ENCODE measurements around the gene MAGEB10. TPM values are rescaled to one million over a fixed set of nuclear protein-coding genes. Genes with fewer than 3 reads are reported as not detected.
"Not testable (repeated sequence)": the region's sequence is repeated elsewhere in the genome, so short reads cannot be mapped to it uniquely, and the experiment has no call there.

Gene MAGEB10, protein sequence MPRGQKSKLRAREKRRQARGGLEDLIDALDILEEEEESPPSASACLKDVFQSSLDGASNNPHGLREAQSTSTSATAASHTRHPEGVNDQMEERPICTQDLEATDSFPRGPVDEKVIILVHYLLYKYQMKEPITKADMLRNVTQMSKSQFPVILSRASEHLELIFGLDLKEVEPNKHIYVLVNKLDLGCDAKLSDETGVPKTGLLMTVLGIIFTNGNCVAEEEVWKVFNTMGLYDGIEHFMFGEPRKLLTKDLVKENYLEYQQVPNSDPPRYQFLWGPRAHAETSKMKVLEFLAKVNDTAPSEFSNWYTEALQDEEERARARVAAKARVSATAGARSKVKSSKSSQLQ
- total RNA-seq = not detected

DNA sequence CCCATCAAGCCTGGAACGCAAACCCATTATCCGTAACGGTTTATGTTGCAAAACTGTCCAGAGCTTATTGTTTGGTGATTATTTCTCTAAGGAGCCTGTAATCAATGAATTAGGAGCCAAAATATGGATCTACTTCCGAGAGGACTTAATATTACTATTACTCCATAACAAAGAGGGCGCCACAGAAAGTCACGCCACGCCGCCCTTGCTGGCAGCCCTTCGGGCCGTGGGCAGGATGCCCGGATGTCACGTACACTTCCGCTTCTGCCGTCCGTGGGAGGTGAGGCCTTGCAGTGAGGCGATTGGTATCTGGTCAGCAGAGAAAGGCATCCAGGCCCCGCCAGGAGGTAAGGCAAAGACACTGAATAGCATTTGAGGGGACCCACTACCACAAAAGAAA lies at the start of gene MAGEB10:
TSS of gene MAGEB10 (plus strand) at position 301 of the 400 bp plus-strand sequence. CDS start 13,317 bp downstream, outside the sequence.
- ATAC-seq = no peak

DNA sequence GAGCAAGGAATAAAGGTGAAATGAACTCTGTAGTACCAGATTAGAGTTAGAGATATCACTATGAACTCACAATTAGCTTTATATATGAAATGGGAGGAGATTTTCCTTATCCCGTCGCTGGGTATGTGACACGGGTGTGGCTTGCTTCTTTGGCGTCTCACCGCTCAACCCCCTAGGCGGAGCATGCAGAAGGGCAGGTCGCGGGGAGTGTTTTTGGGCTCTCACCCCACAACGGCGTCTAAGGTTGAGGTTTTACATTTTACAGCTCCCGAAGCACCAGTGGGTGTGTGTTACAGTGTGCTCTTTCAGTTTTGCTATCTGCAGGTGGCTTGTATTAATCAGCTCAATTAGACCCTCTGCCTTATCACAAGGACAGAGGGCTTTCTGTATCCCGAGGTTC lies 42.1 kb upstream of the MAGEB10 start:
- no peak for ATAC-seq

DNA sequence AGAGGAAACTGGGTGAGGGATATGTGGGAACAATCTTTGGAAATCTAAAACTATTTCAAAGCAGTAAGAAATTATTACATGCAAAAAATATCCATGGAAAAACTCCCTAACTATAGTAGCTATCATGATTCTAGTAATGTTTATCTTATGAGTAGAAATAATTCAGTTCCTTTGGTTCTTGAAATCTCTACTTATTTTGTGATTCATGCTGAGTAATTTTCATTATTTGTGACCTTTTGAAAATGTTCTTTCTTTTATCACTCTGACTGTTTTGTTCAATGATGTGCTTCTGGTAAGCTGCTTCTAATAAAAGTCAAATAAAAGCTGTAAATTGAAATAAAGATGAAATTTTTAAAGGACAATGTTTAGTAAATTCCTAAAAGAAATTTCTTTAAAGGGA lies 40.4 kb upstream of the MAGEB10 start:
- ATAC-seq = no peak

DNA sequence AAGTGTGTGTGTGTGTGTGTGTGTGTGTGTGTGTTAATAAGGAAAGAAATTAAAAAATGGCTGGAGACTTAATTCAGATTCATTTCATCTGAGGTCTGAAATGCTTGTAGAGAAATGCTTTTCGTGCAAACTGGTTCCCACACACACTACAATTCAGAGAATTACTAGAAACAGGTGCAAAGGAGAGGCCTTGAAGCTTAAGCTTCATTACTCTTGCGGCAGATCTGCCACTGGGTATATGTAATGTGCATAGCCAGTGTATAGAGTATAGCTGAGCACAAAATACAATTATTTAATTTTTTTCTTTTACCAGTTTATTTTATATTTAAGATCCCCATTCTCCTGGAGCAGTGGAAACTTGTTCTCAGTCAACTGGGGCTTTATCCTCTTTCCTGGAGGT lies 31.8 kb upstream of the MAGEB10 start:
- ATAC-seq = no peak

DNA sequence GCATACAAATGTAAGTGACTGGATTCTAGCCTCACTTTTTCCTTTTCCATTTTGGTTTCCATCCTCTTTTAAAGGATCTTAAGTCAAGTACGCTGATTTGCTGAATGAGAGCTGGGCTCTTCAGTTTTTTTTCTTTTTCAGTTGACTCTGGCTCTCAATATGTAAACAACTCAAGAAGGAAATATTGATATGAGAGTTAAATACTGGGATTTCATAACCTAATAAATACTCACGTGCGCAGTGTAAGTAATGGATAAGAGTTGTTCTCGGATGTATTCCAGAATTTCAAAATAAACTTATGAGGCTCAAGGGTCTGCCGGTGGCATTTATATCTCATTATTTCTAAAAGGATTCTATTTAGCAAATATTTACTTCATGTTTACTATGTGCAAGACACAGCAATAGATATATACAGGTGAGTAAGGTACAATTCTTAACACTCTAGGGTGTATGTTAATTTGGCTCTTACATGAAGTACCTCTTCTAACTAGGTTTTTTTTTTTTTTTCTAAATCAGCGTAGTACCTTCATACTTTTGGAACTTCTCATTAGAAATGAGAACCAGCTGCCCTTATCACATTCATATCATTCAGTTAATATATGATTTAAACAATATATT lies 11.0 kb upstream of the MAGEB10 start:
- no peak for ATAC-seq

DNA sequence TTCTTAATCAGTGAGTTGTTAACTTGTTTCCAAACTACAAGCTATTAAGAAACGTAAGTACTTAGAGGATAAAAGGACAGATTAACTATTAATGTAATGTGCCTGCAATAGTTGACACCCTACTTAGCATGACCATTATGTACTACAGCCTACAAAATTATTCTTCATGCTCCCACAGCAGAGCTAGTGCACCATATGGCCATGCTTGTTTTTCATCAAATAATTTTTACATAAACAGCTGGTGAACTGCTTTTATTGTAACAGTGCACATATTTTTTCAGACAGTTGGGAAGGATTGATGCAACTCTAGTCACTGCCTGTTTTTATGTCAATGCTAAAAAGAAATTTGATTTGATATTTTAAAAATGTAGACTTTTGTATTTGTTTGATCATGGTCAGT lies 10.2 kb upstream of the MAGEB10 start:
- no peak for ATAC-seq

DNA sequence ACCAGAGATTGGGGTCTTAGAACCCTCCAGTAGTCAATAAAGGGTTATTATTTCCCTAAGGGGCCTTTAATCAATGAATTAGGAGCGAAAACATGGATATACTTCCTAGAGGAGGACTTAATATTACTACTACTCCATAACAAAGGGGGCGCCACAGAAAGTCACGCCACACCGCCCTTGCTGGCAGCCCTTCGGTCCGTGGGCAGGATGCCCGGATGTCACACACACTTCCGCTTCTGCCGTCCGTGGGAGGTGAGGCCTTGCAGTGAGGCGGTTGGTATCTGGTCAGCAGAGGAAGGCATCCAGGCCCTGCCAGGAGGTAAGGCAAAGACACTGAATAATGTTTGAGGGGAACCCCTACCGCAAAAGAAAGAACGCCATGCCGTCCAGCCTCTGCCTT lies 436 bp downstream of the MAGEB10 start:
- no peak for ATAC-seq

DNA sequence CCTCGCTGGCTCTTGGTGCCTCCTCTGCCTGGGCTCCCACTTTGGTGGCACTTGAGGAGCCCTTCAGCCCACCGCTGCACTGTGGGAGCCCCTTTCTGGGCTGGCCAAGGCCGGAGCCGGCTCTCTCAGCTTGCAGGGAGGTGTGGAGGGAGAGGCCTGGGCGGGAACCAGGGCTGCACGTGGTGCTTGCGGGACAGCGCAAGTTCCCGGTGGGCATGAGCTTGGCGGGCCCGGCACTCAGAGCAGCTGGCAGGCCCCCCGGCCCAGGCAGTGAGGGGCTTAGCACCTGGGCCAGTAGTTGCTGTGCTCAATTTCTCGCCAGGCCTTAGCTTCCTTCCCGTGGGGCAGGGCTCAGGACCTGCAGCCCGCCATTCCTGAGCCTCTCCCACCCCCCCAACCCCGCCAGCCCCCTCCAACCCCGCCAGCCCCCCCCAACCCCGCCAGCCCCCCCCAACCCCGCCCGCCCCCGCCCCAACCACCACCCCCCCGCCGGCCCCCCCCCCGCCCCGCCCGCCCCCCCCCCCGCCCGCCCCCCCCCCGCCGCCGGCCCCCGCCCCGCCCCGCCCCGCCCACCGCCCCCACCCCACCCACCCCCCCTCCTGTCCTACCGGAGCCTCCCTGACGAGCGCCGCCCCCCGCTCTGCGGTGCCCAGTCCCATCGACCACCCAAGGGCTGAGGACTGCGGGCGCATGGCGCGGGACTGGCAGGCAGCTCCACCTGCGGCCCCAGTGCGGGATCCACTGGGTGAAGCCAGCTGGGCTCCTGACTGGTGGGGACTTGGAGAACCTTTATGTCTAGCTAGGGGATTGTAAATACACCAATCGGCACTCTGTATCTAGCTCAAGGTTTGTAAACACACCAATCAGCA lies 1.4 kb downstream of the MAGEB10 start:
- ATAC-seq = not testable (repeated sequence)

DNA sequence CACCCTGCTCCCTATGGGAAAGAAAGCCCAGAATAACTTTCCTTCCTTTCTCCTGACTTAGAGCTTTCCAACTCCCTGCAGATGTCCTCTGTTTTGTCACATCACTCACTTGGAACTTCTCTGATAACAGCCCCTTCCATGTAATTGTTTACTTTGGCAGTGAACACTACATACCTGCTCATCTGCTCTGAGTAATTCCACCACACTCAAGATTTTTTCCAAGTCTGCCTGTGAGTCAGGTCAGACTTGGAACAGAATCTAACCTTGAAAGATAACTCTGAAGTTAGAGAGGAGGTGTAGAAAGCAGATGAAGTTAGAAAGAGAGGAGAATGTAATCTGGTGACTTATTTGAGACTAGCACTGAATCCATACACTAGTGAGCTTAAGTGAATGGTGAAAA lies 7.4 kb downstream of the MAGEB10 start:
- ATAC-seq = no peak

DNA sequence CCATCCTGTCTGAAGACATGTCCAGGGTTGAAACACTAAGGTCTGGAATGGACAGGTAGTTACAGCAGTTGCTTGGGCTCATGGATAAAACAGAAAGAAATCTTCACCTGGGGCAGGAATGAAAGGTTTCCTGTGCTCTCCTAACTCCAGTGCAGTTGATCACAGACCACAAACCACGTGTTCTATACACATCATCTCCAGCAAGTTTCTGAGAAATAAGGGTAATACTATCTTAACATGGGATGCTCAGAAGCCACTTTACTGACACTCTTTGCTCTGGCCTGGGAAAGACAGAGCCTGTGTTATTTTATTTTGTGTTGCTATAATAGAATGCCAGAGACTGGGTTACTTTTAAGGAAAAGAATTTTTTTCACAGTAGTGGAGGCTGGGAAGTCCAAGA lies 16.0 kb downstream of the MAGEB10 start:
- no peak for ATAC-seq

DNA sequence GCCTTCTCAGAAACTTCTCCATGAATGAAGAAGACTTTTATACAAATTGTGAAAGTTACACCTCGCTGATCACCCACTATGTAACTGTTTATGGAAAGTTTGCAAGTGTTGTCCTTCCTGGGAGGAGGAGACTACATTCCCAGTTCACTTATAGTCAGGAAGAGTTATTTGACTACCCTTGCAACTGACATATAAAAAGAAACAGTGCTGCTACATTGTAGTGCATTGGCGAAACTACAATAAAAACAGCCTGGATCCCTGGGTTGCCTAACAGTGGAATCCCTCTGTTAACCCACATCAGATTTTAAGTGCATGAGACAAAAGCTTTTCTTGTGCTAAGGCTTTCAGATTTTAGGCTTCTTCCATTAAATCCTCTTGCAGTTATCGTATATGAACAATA lies 30.4 kb downstream of the MAGEB10 start:
- ATAC-seq = no peak

DNA sequence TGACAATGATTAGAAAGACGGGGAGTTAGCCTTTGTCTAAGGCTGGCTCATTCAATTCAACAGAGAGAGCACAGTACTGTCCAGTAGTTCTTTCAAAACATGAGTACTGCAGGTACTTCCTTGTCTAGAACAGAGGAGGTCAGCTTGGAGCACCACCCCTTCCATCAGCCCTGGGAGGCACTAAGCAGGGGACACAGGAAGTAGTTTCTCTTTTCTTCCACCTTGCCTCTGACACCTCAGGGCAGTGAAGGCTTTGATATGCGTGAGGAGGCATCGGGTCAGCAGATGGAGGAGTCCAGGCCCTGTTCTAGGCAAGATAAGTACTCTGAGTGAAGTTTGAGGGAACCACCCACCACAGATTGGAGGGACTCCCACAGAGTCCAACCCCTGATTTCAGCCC lies 33.1 kb downstream of the MAGEB10 start:
- ATAC-seq = no peak

DNA sequence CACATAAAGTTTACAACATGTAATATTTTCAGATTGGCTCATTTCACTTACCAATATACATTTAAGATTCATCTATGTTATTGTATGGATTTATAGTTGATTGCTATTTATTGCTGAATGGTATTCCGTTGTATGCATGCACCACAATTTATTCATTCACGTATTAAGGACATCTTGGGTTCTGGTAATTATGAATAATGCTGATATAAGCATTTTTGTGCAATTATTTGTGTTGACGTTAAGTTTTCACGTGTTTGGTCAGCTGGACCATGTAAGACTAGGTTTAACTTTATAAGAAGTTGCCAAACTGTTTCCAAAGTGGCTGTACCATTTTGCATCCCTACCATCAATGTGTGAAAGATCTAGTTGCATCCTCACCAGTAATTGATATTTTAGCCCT lies 35.1 kb downstream of the MAGEB10 start:
- ATAC-seq = no peak

DNA sequence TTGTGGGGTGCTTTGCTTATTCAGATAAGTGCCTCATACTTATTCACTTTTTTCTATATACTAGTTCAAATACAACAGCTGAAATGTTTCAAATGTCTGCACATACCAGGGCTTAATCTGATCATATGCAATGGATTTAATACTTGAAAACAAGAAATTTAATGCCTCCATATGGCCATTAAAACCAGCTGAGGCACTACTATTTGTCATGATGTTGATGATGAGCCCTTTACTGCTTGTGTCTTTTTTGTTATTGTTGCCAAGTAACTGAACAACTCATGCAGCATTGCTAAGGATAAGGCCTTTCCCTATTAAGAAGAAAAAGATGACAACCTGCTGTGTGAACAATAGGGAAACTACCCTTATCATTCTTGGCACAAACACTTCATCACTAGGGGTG lies 52.5 kb downstream of the MAGEB10 start:
- ATAC-seq = no peak

DNA sequence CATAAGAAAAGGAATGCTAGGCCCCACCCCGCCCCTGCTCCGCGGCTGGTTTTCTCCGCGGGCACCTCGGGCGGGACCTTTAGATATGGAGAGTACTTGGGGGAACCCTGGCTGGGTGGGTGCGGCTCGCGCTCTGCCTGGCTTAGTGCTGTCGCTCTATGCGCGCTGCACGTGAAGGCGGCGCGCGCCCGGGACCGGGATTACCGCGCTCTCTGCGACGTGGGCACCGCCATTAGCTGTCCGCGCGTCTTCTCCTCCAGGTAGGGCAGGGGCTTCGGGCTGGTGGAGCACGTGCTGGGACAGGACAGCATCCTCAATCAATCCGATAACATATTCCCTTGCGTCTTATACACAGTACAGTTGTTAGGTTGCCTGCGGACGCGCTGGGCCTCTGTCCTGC lies 56.0 kb downstream of the MAGEB10 start:
- no peak for ATAC-seq

Other genes starting within 250 kb of the MAGEB10 start
- gene DCAF8L2, start 217.6 kb upstream of the MAGEB10 start, total RNA-seq = not detected
- gene DCAF8L1, start 173.5 kb downstream of the MAGEB10 start, total RNA-seq = not detected

All from esophagus mucosa (tissue), 1 donor.